WTC11 (cell line): ENCODE data around the gene SAFB. TPM values are rescaled to one million over a fixed set of nuclear protein-coding genes. Genes with fewer than 3 reads are reported as not detected.

Experiments used
- ATAC-seq: fragments of 200-7000 bp; cut with Tn5 transposase; 2 replicates; pipeline ENCODE4 v1.10.0; 2021; ENCODE audit warnings: mild to moderate bottlenecking, moderate library complexity
- CTCF ChIA-PET: fragments of 300-600 bp; sonication (Branson Sonifier 250); formaldehyde crosslinking; loops from one replicate; lab custom pipeline; 2021; ENCODE audit warnings: antibody characterized with exemption; lab: Charles Lee
- POLR2A ChIA-PET: fragments of 350-600 bp; sonication (Branson Sonifier 250); formaldehyde crosslinking; loops from one replicate; lab custom pipeline; 2021; ENCODE audit warnings: antibody characterized with exemption; lab: Charles Lee
- DNase-seq: peaks from one replicate; pipeline ENCODE4 v3.0.0; 2021; ENCODE audit warnings: low spot score
- H3K27ac Mint-ChIP-seq: 2 replicates; pipeline ENCODE4 v1.8.0; 2021; ENCODE audit warnings: mixed read lengths
- H3K27me3 Mint-ChIP-seq: 2 replicates; pipeline ENCODE4 v1.8.0; 2021; ENCODE audit warnings: low read depth, mild to moderate bottlenecking, moderate library complexity, mixed read lengths
- H3K36me3 Mint-ChIP-seq: 2 replicates; pipeline ENCODE4 v1.8.0; 2021; ENCODE audit warnings: mixed read lengths
- H3K4me1 Mint-ChIP-seq: 2 replicates; pipeline ENCODE4 v1.8.0; 2022; ENCODE audit warnings: mixed read lengths
- H3K4me3 Mint-ChIP-seq: 2 replicates; pipeline ENCODE4 v1.8.0; 2021; ENCODE audit warnings: mild to moderate bottlenecking, moderate library complexity, mixed read lengths
- H3K9me3 Mint-ChIP-seq: 2 replicates; pipeline ENCODE4 v1.8.0; 2021; ENCODE audit warnings: mixed read lengths
- ATF1 ChIP-seq: sonication (generic); formaldehyde crosslinking; IDR thresholded peaks from 2 replicates; pipeline ENCODE4 v1.8.1; 2023; ENCODE audit warnings: mild to moderate bottlenecking, moderate library complexity, missing genetic modification reagents
- CBFB ChIP-seq: sonication (generic); formaldehyde crosslinking; IDR thresholded peaks from 2 replicates; pipeline ENCODE4 v1.8.1; 2022; ENCODE audit warnings: mild to moderate bottlenecking, low read depth, missing genetic modification reagents
- EMX1 ChIP-seq: fragments of 250-450 bp; sonication (Bioruptor Pico); IDR thresholded peaks from 2 replicates; pipeline ENCODE4 v1.8.0; 2021; ENCODE audit warnings: mild to moderate bottlenecking
- ESRRA ChIP-seq: sonication (generic); formaldehyde crosslinking; IDR thresholded peaks from 2 replicates; pipeline ENCODE4 v1.8.1; 2022; ENCODE audit warnings: mild to moderate bottlenecking, missing genetic modification reagents, borderline replicate concordance
- FOXK1 ChIP-seq: sonication (generic); formaldehyde crosslinking; IDR thresholded peaks from 2 replicates; pipeline ENCODE4 v1.8.0; 2022; ENCODE audit warnings: mild to moderate bottlenecking, moderate library complexity, missing genetic modification reagents
- GTF2I ChIP-seq: fragments of 250-450 bp; sonication (Bioruptor Pico); conservative IDR thresholded peaks from 2 replicates; pipeline ENCODE4 v1.4.0; 2021; ENCODE audit warnings: mild to moderate bottlenecking
- JAZF1 ChIP-seq: fragments of 250-450 bp; sonication (Bioruptor Pico); IDR thresholded peaks from 2 replicates; pipeline ENCODE4 v1.9.0; 2021; ENCODE audit warnings: moderate library complexity, mild to moderate bottlenecking, inconsistent platforms
- NFE2L1 ChIP-seq: sonication (generic); formaldehyde crosslinking; IDR thresholded peaks from 2 replicates; pipeline ENCODE4 v1.8.1; 2023; ENCODE audit warnings: missing genetic modification reagents
- RELA ChIP-seq: sonication (generic); formaldehyde crosslinking; IDR thresholded peaks from 2 replicates; pipeline ENCODE4 v1.8.1; 2022; ENCODE audit warnings: missing genetic modification reagents, mild to moderate bottlenecking, borderline replicate concordance
- SOX15 ChIP-seq: fragments of 250-450 bp; sonication (Bioruptor Pico); IDR thresholded peaks from 2 replicates; pipeline ENCODE4 v1.9.0; 2021; ENCODE audit warnings: mild to moderate bottlenecking
- STAT6 ChIP-seq: sonication (generic); formaldehyde crosslinking; conservative IDR thresholded peaks from 2 replicates; pipeline ENCODE4 v1.8.1; 2023; ENCODE audit warnings: mild to moderate bottlenecking, low read depth, missing genetic modification reagents, moderate library complexity
- ZNF232 ChIP-seq: sonication (generic); formaldehyde crosslinking; IDR thresholded peaks from 2 replicates; pipeline ENCODE4 v1.8.0; 2022; ENCODE audit warnings: mild to moderate bottlenecking, missing genetic modification reagents
- ZNF423 ChIP-seq: fragments of 250-450 bp; sonication (Bioruptor Pico); IDR thresholded peaks from 2 replicates; pipeline ENCODE4 v2.1.2; 2022; ENCODE audit warnings: mild to moderate bottlenecking, moderate library complexity
- total RNA-seq: library from RNA; stranded (reverse); gene quantifications from 3 replicates; pipeline ENCODE4 v1.2.3, GENCODE V29; 2021
- TF ChIP-seq, protein P1 (sequence below): sonication (generic); formaldehyde crosslinking; IDR thresholded peaks from 2 replicates; pipeline ENCODE4 v1.8.1; 2022; ENCODE audit warnings: missing genetic modification reagents, borderline replicate concordance
- TF ChIP-seq, protein P2 (sequence below): sonication (generic); formaldehyde crosslinking; IDR thresholded peaks from 2 replicates; pipeline ENCODE4 v1.8.1; 2023; ENCODE audit warnings: mild to moderate bottlenecking, missing genetic modification reagents, borderline replicate concordance
- TF ChIP-seq, protein P3 (sequence below): fragments of 250-450 bp; sonication (Bioruptor Pico); IDR thresholded peaks from 2 replicates; pipeline ENCODE4 v1.9.0; 2021; ENCODE audit warnings: mild to moderate bottlenecking

Gene SAFB
- total RNA-seq, 1 experiment from 2014 or later, result 141 TPM

- peaks cover 36% of the 10 kb centered on the region for H3K4me1 Mint-ChIP-seq
- CTCF ChIA-PET, result interaction anchor here (0.8 to 2.2 kb wide), 10 partner anchors 43 to 182 kb away, joined by 3 to 16 read pairs (median 4); partner anchors contain the start of genes CATSPERD, LONP1, RPL36 and TINCR
- POLR2A ChIA-PET, result interaction anchor here (1.0 to 1.7 kb wide), 8 partner anchors 13 to 98 kb away, joined by 3 to 6 read pairs (median 4); partner anchors contain the start of genes CATSPERD, LONP1 and RPL36
- no peak for ATAC-seq
- peaks cover 58% of the 10 kb centered on the region for H3K36me3 Mint-ChIP-seq
- H3K4me3 Mint-ChIP-seq, result peak overlapping the region; percentile 100
- peaks cover 5% of the 10 kb centered on the region for H3K27me3 Mint-ChIP-seq
- no peak for DNase-seq
- H3K9me3 Mint-ChIP-seq, result no peaks in the 10 kb centered on the region
- peak; percentile 84 for TF ChIP-seq GTF2I (CRISPR knock-in tag)
- TF ChIP-seq, protein P1, sequence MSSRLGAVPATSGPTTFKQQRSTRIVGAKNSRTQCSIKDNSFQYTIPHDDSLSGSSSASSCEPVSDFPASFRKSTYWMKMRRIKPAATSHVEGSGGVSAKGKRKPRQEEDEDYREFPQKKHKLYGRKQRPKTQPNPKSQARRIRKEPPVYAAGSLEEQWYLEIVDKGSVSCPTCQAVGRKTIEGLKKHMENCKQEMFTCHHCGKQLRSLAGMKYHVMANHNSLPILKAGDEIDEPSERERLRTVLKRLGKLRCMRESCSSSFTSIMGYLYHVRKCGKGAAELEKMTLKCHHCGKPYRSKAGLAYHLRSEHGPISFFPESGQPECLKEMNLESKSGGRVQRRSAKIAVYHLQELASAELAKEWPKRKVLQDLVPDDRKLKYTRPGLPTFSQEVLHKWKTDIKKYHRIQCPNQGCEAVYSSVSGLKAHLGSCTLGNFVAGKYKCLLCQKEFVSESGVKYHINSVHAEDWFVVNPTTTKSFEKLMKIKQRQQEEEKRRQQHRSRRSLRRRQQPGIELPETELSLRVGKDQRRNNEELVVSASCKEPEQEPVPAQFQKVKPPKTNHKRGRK, result no peak
- H3K27ac Mint-ChIP-seq, result peak overlapping the region; percentile 89
These were observed 878 bp upstream of the SAFB start for GRCh38 chr19:5621945-5622464.

DNA sequence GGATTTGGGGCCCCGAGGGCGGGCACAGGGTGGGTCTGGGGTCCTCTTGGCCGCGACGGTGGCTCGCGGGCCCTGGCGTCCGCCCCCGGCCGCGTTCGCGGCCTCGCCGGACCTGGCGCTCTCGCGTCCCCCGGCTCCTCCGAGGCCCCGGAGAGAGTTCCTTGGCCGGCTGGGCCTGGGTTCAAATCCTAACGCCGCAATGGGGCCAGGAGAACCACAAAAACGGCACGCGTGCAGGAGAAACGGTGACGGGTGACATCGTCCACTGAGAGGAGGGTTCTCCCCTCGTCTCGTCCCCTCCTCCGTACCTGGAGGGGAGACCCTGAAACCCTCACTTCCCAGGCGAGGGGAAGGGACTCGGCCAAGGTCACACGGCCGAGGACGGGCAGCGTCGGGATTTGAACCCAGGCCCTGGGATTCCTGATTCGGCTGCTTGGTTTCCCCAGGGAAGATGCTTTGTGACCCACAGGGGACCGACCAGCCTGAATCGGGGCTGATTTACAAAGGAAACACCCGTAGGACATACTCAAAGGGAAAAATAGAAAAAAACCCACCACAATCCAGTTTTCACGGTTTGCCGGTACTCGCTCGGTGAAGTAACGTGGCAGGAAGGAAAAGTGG is 624 bp downstream of the SAFB start:
- peaks cover 55% of the 10 kb centered on the region for H3K36me3 Mint-ChIP-seq
- peak overlapping the region; percentile 100 for H3K4me3 Mint-ChIP-seq
- ATAC-seq (no peak), DNase-seq (no peak)
- no peaks in the 10 kb centered on the region for H3K9me3 Mint-ChIP-seq
- H3K4me1 Mint-ChIP-seq, result peaks cover 42% of the 10 kb centered on the region
- CTCF ChIA-PET, result interaction anchor here (0.6 to 2.2 kb wide), 7 partner anchors 44 to 180 kb away, joined by 3 to 16 read pairs (median 5); partner anchors contain the start of genes RPL36 and TINCR
- POLR2A ChIA-PET, result interaction anchor here (0.6 to 1.7 kb wide), 8 partner anchors 12 to 97 kb away, joined by 3 to 6 read pairs (median 4); partner anchors contain the start of genes CATSPERD, LONP1 and RPL36
- TF ChIP-seq ATF1 (CRISPR knock-in tag), result no peak
- TF ChIP-seq, protein P2, sequence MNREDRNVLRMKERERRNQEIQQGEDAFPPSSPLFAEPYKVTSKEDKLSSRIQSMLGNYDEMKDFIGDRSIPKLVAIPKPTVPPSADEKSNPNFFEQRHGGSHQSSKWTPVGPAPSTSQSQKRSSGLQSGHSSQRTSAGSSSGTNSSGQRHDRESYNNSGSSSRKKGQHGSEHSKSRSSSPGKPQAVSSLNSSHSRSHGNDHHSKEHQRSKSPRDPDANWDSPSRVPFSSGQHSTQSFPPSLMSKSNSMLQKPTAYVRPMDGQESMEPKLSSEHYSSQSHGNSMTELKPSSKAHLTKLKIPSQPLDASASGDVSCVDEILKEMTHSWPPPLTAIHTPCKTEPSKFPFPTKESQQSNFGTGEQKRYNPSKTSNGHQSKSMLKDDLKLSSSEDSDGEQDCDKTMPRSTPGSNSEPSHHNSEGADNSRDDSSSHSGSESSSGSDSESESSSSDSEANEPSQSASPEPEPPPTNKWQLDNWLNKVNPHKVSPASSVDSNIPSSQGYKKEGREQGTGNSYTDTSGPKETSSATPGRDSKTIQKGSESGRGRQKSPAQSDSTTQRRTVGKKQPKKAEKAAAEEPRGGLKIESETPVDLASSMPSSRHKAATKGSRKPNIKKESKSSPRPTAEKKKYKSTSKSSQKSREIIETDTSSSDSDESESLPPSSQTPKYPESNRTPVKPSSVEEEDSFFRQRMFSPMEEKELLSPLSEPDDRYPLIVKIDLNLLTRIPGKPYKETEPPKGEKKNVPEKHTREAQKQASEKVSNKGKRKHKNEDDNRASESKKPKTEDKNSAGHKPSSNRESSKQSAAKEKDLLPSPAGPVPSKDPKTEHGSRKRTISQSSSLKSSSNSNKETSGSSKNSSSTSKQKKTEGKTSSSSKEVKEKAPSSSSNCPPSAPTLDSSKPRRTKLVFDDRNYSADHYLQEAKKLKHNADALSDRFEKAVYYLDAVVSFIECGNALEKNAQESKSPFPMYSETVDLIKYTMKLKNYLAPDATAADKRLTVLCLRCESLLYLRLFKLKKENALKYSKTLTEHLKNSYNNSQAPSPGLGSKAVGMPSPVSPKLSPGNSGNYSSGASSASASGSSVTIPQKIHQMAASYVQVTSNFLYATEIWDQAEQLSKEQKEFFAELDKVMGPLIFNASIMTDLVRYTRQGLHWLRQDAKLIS (CRISPR knock-in tag), result no peak
- no peak for TF ChIP-seq EMX1 (CRISPR knock-in tag)
- TF ChIP-seq ZNF232 (CRISPR knock-in tag), result no peak; the same call in 1 of the 2 replicates
- TF ChIP-seq CBFB, result no peak
- TF ChIP-seq STAT6, result no peak
- no peak for TF ChIP-seq JAZF1
- TF ChIP-seq ESRRA (CRISPR knock-in tag), result 0 out of 2 replicates have a peak, but pooled peaks have one; percentile 84
- peak; percentile 62; the same call in 1 of the 2 replicates for TF ChIP-seq GTF2I (CRISPR knock-in tag)
- no peak for TF ChIP-seq NFE2L1 (CRISPR knock-in tag)
- no peak for TF ChIP-seq RELA
- TF ChIP-seq, protein P3, sequence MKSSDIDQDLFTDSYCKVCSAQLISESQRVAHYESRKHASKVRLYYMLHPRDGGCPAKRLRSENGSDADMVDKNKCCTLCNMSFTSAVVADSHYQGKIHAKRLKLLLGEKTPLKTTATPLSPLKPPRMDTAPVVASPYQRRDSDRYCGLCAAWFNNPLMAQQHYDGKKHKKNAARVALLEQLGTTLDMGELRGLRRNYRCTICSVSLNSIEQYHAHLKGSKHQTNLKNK (CRISPR knock-in tag), result no peak
- TF ChIP-seq SOX15 (CRISPR knock-in tag), result no peak
- no peak for TF ChIP-seq ZNF423 (CRISPR knock-in tag)
- TF ChIP-seq FOXK1 (CRISPR knock-in tag), result no peak
- TF ChIP-seq, all 79 proteins: peak for 2
- peak overlapping the region; percentile 100 for H3K27ac Mint-ChIP-seq
- peaks cover 5% of the 10 kb centered on the region for H3K27me3 Mint-ChIP-seq
